HepG2 (cell line): ENCODE measurements around the gene C13orf46. TPM values are rescaled to one million over a fixed set of nuclear protein-coding genes. Genes with fewer than 3 reads are reported as not detected.

Experiments used
- ATAC-seq: fragments of 200-7000 bp; cut with Tn5 transposase; 3 replicates; pipeline ENCODE4 v1.9.1; 2020; ENCODE audit warnings: mild to moderate bottlenecking, moderate library complexity
- BruUV-seq: library from RNA; stranded (reverse); fragments of 400-500 nt; replicated peaks from 2 replicates; lab custom pipeline; 2021; lab: Mats Ljungman, UMichigan
- CTCF ChIA-PET: fragments of 300-600 bp; formaldehyde crosslinking; extraction: SDS; loops from one replicate; lab custom pipeline; 2021; ENCODE audit warnings: low total read pairs, inconsistent platforms, low intra/inter-chr PET ratio; lab: Yijun Ruan, JAX
- POLR2A ChIA-PET: fragments of 350-600 bp; sonication (Branson Sonifier 250); formaldehyde crosslinking; loops from one replicate; lab custom pipeline; 2020; ENCODE audit warnings: antibody characterized with exemption, inconsistent platforms; lab: Yijun Ruan, JAX
- DNase-seq: peaks from one replicate; pipeline ENCODE4 v3.0.0-alpha.2; 2015; ENCODE audit warnings: low spot score
- FAIRE-seq: peaks from 3 replicates; lab custom pipeline; 2011; peaks lifted over from hg19 to GRCh38; lab: Jason Lieb, UNC
- H2AFZ ChIP-seq: one replicate; pipeline ENCODE4 v1.6.1; 2011; ENCODE audit warnings: low read length, inconsistent platforms
- H3K27ac ChIP-seq: fragments of 300-600 bp; 3 replicates; pipeline ENCODE4 v1.8.0; 2011; ENCODE audit warnings: mixed run types, mild to moderate bottlenecking, mixed read lengths, low read length, inconsistent platforms; ENCODE audit not compliant: insufficient read depth; ENCODE audit errors: extremely low read length
- H3K27me3 ChIP-seq, 2 experiments: fragments of 200-600 bp in 1 of 2; 2 replicates in 1 of 2; 3 replicates in 1 of 2; pipeline versions ENCODE4 v1.6.0 to v1.8.0; 2011; ENCODE audit warnings: low read length in 2 of 2, mild to moderate bottlenecking in 2 of 2, moderate library complexity in 2 of 2, inconsistent platforms in 1 of 2; ENCODE audit not compliant: insufficient read depth in 2 of 2, control insufficient read depth in 1 of 2
- H3K36me3 ChIP-seq, 2 experiments: fragments of 200-600 bp in 1 of 2; replicated peaks in 1 of 2; 2 replicates in 1 of 2; 3 replicates in 1 of 2; pipeline versions ENCODE4 v1.5.1 to v1.8.0; 2011; ENCODE audit warnings: low read length in 2 of 2, inconsistent platforms in 1 of 2; ENCODE audit not compliant: insufficient read depth in 2 of 2, control insufficient read depth in 1 of 2
- H3K4me1 ChIP-seq: 2 replicates; pipeline ENCODE4 v1.5.1; 2012; ENCODE audit warnings: low read length, inconsistent platforms; ENCODE audit not compliant: insufficient read depth
- H3K4me2 ChIP-seq: 2 replicates; pipeline ENCODE4 v1.6.0; 2011; ENCODE audit warnings: low read depth, low read length, inconsistent platforms
- H3K4me3 ChIP-seq, 3 experiments: fragments of 200-600 bp in 1 of 3; sonication (generic), shearing (Covaris generic) in 1 of 3; replicated peaks in 1 of 3; 2 replicates each; pipeline ENCODE4 v1.5.1; 2011 to 2016; ENCODE audit warnings: low read length in 3 of 3, inconsistent platforms in 2 of 3, low read depth in 2 of 3, mild to moderate bottlenecking in 2 of 3, control low read depth in 1 of 3, mixed read lengths in 1 of 3; ENCODE audit not compliant: insufficient read depth in 1 of 3
- H3K79me2 ChIP-seq: one replicate; pipeline ENCODE4 v1.6.1; 2011; ENCODE audit warnings: low read length, inconsistent platforms; ENCODE audit not compliant: insufficient read depth
- H3K9ac ChIP-seq: 2 replicates; pipeline ENCODE4 v1.6.0; 2011; ENCODE audit warnings: mild to moderate bottlenecking, low read depth, low read length, inconsistent platforms; ENCODE audit not compliant: insufficient read depth
- H3K9me3 ChIP-seq: 2 replicates; pipeline ENCODE4 v1.5.1; 2012; ENCODE audit warnings: mild to moderate bottlenecking, low read length
- H4K20me1 ChIP-seq: 2 replicates; pipeline ENCODE4 v1.6.0; 2011; ENCODE audit warnings: inconsistent platforms, mild to moderate bottlenecking, low read length, moderate library complexity; ENCODE audit not compliant: insufficient read depth
- HNRNPLL ChIP-seq: fragments of 200-400 bp; formaldehyde crosslinking; IDR thresholded peaks from 2 replicates; pipeline ENCODE4 v1.6.1; 2017; ENCODE audit warnings: mild to moderate bottlenecking, low read depth, low read length; ENCODE audit not compliant: poor library complexity, severe bottlenecking
- KLF16 ChIP-seq, 2 experiments: sonication (generic) in 1 of 2; formaldehyde crosslinking in 1 of 2; IDR thresholded peaks; 2 replicates each; pipeline versions ENCODE4 v1.6.1 to v1.8.0; 2016 to 2023; ENCODE audit warnings: missing genetic modification reagents in 2 of 2, missing compliant biosample characterization in 1 of 2
- SALL2 ChIP-seq: sonication (generic); formaldehyde crosslinking; IDR thresholded peaks from 2 replicates; pipeline ENCODE4 v1.8.1; 2023; ENCODE audit warnings: mild to moderate bottlenecking, missing genetic modification reagents, inconsistent platforms
- ZNF263 ChIP-seq: sonication (generic); formaldehyde crosslinking; IDR thresholded peaks from 2 replicates; pipeline ENCODE4 v1.4.0; 2020; ENCODE audit warnings: missing genetic modification reagents
- WGBS: methylation state at CpG from one replicate; pipeline ENCODE4 v1.1.6; 2017; ENCODE audit warnings: low lambda C conversion rate; 5-methylcytosine and 5-hydroxymethylcytosine counted together
- in situ Hi-C: cut with HindIII; loops from 2 replicates; pipeline ENCODE4 v1.10.0; 2017; ENCODE audit warnings: low pct_unique_long_range_greater_than_20kb; ENCODE audit not compliant: extremely low pct_ligation_motif_present
- intact Hi-C: fragments of 100-400 bp; cut with micrococcal nuclease; formaldehyde crosslinking; loops from one replicate; pipeline ENCODE4 v1.10.0; 2022; ENCODE audit not compliant: unreplicated experiment
- polyA plus RNA-seq, 8 experiments: library from polyadenylated mRNA; depleted of rRNA in 3 of 8; stranded (reverse) in 7 of 8; unstranded in 1 of 8; fragments of >200 nt; fragmentation: Illumina TruSeq in 4 of 8; extraction: Trizol in 4 of 8; gene quantifications; 2 replicates each; pipeline versions ENCODE4 v1.2.1 to v1.2.3, GENCODE V29; 2011 to 2016; ENCODE audit warnings: low read depth in 4 of 8, missing spikeins in 1 of 8, mixed read lengths in 1 of 8; ENCODE audit not compliant: insufficient read depth in 1 of 8
- total RNA-seq, 5 experiments: library from RNA; depleted of rRNA; stranded (reverse); fragments of >200 nt; fragmentation: Illumina TruSeq; extraction: Trizol; gene quantifications; 2 replicates each; pipeline ENCODE4 v1.2.3, GENCODE V29; 2016; ENCODE audit warnings: low read depth in 1 of 5
- TF ChIP-seq, protein P1 (sequence below): sonication (generic); formaldehyde crosslinking; IDR thresholded peaks from 2 replicates; pipeline ENCODE4 v1.4.0; 2020; ENCODE audit warnings: mild to moderate bottlenecking, missing genetic modification reagents

C13orf46 gene
- total and polyA plus RNA-seq, 2 of the 13 experiments (the other 11 are each of a cell fraction or from before 2014, with no cell fraction given) = 0.01 TPM; not detected in 1

DNA sequence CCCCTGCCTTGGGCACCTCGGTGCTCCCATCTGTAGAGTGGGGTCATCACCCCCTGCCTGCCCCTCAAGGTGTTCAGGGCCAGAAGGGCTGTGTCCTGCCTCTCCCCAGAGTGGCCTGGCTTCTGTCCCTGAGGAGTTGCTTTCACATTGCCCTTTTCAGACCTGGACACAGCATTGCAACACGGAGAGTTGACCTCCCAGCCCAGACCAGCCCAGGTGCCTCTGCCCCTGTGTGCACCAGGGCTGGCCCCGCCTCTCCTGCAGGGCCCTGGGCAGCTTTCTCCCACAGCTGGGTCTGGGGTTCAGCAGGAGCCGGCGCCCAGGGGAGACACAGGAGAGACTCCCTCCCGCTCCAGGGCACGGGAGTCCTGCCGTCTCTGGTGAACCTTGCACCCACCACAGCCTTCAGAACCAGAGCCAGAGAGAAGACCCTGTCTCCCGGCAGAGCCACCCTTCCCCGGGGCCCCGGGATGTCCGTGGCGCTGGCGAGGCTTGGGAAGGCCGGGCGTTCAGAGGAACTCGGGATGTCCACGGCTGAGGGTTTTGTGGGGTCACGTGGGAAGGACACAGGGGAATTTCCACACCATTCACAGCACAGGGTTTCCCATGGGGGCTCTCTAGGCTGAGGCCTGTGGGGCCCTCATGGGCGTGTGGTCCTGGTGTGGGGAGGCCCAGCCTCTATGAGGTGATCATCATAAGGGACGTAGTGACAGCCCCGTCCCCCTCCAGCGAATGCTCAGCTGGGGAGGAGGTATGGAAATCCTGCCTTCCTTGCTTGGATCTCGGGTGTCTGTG is 23.2 kb downstream of the C13orf46 start:
- FAIRE-seq = no peak
- CTCF ChIA-PET = interaction anchor here (1.1 to 1.6 kb wide), 3 partner anchors 275 to 402 kb away, joined by 3 to 11 read pairs (median 4); no protein-coding TSS in a partner anchor
- no peak overlapping the region for H3K4me3 ChIP-seq
- no peak overlapping the region for H3K9ac ChIP-seq
- H3K27me3 ChIP-seq = peaks cover 4 to 13% of the 10 kb centered on the region in 2 experiments; a peak in 3 of 5 replicates
- H3K27ac ChIP-seq = no peak overlapping the region
- H3K9me3 ChIP-seq = no peaks in the 10 kb centered on the region
- H3K36me3 ChIP-seq = no peaks in the 10 kb centered on the region
- no peak for DNase-seq
- H2AFZ ChIP-seq = no peak overlapping the region
- peaks cover 5% of the 10 kb centered on the region; the same call in 1 of the 2 replicates for H3K4me1 ChIP-seq
- in situ Hi-C loops (no loop called here), intact Hi-C loops (no loop called here)
- 6% methylated on average over 7 of the region's 24 CpGs for WGBS
- peak; percentile 51 for ATAC-seq
- no peak overlapping the region for H3K4me2 ChIP-seq
- no TSS peak for BruUV-seq
- TF ChIP-seq ZNF263 (CRISPR knock-in tag) = peak; percentile 22; the same call in 1 of the 2 replicates
- TF ChIP-seq KLF16 (CRISPR knock-in tag; IDR thresholded peaks at IDR 0.05) = no peak
- TF ChIP-seq, protein P1, sequence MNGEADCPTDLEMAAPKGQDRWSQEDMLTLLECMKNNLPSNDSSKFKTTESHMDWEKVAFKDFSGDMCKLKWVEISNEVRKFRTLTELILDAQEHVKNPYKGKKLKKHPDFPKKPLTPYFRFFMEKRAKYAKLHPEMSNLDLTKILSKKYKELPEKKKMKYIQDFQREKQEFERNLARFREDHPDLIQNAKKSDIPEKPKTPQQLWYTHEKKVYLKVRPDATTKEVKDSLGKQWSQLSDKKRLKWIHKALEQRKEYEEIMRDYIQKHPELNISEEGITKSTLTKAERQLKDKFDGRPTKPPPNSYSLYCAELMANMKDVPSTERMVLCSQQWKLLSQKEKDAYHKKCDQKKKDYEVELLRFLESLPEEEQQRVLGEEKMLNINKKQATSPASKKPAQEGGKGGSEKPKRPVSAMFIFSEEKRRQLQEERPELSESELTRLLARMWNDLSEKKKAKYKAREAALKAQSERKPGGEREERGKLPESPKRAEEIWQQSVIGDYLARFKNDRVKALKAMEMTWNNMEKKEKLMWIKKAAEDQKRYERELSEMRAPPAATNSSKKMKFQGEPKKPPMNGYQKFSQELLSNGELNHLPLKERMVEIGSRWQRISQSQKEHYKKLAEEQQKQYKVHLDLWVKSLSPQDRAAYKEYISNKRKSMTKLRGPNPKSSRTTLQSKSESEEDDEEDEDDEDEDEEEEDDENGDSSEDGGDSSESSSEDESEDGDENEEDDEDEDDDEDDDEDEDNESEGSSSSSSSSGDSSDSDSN (CRISPR knock-in tag) = peak; percentile 36; the same call in 1 of the 2 replicates
- peak; percentile 8 for TF ChIP-seq HNRNPLL
- 0 out of 2 replicates have a peak, but pooled peaks have one; percentile 44 for TF ChIP-seq SALL2 (CRISPR knock-in tag)
- TF ChIP-seq, all 625 proteins: peak for 4
- H4K20me1 ChIP-seq = no peaks in the 10 kb centered on the region
- H3K79me2 ChIP-seq = no peaks in the 10 kb centered on the region
- POLR2A ChIA-PET = no interaction called here
